ENCODE results near the gene SPRYD7.
"Not testable (repeated sequence)": the region's sequence is repeated elsewhere in the genome, so short reads cannot be mapped to it uniquely, and the experiment has no call there.

Gene SPRYD7

DNA sequence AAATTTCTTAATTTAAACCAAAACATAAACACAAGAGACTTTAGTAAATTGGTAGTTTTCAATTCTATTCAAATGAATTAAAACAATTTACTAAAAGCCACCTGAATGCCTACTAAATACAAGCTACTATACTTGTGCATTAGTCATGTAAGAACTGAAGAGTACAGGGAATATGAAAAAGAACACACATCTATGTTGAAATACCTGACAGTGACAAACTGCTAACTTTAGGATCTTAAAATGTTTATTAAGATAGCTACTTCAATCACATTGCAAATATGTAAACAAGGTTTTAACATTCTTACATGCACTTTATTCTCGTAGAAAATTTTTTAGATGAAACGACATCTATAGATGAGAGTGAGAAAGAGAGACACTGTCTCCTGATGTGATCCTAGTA lies 4.1 kb downstream of the SPRYD7 start:
- DNase-seq, result no peak

DNA sequence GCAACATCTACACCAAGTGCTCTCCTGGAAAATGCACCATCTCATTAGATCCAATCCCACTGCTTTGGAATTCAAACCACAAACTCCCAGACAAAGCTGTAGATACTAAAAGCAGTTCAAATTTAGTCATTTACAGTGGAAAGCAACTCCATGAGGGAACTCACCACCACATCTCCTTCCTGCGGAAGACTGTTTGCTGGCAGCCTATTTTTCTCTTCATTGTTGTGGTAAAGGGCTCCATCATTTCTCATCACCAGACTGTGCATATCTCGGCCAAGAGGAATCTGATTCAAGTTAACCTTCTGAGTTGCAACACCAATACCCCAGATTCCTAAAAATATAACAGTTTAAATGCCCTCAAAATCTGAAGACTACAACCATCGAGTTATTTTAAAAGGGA lies 8.4 kb downstream of the SPRYD7 start:
- no peak for DNase-seq

DNA sequence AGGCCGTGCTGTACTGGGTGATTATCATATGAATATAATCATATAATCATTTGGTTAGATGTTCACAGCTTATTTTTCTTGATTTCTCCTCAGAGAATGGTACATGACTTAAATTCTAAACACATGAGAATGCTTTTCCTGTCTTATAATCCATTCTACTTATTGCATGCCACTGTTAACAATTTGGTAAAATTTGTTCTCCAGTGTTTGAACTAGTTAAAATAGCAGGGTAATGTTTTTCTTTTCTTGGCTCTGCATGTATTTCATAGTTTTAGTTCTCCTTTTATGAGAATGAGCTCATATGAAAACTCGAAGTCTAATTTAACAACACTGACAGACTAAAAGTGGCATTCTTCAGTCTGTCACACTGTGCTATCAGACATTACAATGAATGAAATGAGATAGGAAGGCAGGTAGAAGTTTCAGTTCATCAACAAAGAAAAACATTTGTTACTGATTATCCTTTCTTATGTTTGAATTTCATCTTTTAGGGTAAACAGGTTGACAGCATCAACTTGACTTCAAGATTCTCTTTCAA lies 10.2 kb downstream of the SPRYD7 start:
- DNase-seq, result no peak

DNA sequence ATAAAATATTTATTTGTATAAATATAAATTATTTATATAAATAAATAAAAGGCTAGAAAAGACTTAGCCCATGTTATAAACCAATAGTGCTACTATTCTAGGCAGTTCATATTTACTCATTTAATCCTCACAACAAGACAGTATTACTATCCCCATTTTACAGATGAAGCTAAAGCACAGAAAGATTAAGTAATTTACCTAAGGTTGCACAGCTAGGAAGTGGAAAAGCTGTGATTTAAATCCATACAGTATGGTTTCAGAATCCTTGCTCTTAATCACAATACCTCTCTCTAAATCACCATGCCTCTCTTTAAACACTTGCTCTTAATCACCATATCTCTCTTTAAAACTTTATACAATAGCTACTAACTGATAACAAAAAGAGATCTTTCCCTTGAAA lies 13.8 kb downstream of the SPRYD7 start:
- DNase-seq, result no peak

DNA sequence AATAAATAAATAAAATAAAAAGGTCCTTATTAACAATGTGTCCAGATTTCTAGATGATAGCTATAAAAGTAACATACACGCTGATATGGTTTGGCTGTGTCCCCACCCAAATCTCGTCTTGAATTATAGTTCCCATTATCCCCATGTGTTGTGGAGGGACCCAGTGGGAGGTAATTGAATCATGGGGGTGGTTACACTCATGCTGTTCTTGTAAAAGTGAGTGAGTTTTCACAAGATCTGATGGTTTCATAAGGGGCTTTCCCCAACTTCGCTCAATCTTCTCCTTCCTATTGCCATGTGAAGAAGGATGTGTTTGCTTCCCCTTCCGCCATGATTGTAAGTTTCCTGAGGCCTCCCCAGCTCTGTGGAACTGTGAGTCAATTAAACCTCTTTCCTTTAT lies 15.2 kb downstream of the SPRYD7 start:
- DNase-seq, result not testable (repeated sequence)

DNA sequence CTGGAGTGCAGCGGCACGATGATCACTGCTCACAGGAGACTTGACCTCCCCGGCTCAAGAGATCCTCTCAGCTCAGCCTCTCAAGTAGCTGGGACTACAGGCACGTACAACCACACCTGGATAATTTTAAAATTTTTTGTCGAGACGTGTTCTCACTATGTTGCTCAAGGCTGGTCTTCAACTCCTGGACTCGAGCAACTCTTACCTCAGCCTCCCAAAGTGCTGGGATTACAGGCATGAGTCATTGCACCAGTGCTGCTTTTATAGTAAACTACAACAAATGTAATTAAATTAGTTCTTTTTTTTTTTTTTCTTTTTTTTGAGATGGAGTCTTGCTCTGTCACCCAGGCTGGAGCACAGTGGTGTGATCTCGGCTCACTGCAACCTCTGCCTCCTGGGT lies 18.0 kb downstream of the SPRYD7 start:
- DNase-seq, result not testable (repeated sequence)

DNA sequence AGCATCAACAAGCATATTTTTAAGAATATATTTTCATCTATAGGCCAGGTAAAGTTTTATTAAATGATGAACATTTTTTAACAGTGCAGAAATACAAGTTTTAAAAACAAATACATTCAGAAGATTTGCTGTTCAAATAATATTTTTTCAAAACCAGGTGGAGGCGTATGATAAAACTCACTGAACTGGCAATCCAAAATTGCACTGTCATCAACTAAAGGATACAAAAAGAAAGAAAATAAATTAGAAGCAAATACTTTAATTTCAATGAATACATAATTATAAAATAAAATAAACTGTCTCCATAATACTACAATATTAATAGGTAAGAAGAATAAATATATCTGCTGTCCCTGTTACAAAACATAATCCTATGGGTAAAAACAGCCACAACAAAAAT lies 21.2 kb downstream of the SPRYD7 start:
- no peak for DNase-seq

DNA sequence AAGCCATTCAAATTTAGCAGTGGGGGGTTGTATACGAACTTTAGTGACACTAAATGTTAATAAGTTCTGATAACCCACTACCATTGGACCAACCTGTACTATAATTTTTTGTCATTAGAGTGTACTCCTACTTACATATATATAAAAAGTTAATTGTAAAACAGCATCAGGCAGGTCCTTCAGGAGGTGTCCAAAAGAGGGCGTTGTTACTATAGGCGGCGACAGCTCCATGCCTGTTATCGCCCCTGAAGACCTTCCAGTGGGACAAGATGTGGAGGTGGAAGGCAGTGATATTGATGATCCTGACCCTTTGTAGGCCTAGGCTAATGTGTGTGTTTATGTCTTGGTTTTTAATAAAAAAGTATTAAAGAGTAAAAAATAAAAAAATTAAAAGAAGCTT lies 27.5 kb downstream of the SPRYD7 start:
- no peak for DNase-seq

DNA sequence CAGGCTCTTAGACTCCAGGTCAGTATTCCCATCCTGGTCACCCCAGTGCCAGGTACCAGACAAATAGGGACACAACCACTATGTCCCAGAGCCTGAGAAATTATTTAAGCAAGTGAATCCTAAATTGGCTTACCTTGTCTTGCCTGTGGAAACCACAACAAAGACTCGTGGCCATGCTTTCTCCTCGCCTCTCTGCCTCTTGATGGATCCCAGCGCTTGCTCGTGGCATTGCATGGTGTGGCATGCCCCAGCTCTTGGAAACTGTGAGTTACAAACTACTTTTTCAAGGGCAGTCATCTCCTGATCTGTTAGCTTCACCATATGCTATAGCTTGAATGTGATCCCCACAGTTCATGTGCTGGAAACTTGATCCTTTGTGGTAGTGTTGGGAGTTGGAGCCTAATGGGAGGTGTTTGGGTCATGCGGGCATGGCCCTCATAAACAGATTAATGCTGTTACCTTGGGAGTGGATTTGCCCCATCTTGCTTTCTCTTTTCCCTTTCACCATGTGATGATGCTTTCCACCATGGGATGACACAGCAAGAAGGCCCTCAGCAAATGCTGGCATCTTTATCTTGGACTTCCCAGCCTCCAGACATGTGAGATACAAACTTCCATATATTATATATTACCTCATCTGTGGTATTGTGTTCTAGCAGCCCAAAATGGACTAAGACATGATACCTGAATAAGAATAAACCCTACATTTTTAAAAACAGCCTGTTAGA lies 31.2 kb downstream of the SPRYD7 start:
- no peak for DNase-seq

DNA sequence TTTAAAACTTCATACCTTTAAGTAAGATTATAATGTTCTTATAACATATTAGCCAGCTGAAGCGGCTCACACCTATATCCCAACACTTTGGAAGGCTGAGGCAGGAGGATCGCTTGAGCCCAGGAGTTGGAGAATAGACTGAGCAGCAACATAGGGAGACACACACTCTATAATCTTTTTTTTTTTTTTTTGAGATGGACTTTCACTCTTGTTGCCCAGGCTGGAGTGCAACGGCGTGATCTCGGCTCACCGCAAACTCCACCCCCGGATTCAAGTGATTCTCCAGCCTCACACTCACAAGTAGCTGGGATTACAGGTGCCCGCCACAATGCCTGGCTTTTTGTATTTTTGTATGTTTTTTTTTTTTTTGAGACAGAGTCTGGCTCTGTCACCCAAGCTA lies 37.3 kb downstream of the SPRYD7 start:
- no peak for DNase-seq

DNA sequence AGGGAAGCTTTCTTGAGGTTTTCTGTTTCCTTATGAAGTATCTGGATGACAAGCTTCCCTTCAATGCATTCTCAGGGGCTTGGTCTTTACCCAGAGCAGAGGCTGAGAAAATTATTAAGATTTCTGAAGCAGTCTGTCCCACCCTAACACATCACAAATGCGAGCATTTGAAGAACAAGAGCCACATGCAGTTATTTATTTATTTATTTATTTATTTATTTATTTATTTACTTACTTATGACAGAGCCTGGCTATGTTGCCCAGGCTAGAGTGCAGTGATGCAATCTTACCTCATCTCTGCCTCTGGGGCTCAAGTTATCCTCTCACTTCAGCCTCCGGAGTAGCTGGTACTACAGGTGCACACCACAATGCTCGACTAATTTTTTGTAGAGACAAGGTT lies 38.4 kb downstream of the SPRYD7 start:
- no peak for DNase-seq

DNA sequence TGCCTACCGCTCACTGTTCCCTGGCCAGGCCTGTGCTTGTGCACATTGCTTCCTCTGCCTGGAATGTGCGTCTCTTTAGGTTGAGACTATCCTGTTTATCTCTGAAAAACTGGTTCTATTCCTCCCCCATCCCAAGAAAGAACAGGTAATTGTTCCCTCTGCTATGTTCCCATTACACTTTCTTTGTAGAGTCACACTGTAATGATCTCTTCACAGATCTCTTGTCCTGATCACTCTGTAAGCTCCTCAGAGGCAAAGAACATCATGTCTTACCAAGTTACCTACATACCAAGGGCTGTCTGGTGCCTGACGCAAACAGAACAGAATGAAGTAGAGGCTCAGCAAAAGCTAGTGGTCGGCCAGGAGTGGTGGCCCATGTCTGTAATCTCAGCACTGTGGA lies 40.3 kb downstream of the SPRYD7 start:
- DNase-seq, result no peak

DNA sequence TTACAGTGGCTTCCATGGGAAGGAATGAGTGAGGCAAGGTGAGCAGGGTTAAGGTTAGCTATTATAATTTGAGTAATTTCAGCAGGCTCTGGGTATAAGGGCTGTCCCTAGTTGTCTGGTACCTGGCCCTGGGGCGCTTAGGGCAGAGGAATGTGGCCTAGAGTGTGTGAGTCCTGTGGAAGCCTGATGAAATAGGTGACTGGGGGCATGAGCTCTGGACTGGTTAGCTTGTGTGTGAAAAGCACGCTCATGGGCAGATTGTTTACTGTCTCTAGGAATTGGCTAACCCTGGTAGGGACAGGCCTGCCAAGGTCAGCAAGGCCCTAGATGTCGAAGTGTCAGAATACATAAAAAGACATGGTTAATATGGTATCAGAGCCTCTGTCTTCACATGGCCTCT lies 42.5 kb downstream of the SPRYD7 start:
- no peak for DNase-seq

DNA sequence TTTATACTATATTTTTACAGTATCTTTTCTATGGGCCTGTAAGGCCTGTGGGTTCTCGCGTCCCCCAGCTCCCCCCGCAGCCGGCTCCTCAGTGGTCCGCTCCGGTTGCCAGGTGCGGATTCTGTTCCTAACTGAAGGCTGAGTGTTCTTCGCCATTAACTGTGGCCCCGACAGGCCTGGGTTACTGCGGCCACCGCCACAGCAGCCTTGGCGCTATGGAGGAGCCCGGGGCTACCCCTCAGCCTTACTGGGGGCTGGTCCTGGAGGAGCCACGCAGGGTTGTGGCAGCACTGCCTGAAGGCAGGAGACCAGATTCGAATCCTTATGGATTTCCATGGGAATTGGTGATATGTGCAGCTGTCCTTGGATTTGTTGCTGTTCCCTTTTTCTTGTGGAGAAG lies 45.8 kb downstream of the SPRYD7 start:
- no peak for DNase-seq

DNA sequence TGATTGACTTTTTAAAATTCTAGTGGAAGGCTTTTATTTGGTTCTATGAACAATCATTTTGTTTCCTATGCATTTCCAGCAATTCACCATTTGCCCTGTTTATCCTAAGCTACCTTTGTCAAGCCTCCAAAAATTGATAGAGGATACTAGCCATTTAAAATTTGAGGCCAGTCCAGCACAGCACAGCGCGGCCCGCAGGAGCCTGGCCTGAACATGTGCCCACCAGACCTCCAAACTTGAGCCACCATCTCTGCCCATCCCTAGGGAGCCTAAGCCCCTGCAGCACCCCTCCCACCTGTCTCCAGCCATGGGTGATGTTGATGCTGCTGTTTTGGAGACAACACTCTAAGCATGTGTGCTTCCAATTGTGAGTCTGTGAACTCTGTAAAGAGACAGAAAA lies 57.5 kb downstream of the SPRYD7 start:
- no peak for DNase-seq

DNA sequence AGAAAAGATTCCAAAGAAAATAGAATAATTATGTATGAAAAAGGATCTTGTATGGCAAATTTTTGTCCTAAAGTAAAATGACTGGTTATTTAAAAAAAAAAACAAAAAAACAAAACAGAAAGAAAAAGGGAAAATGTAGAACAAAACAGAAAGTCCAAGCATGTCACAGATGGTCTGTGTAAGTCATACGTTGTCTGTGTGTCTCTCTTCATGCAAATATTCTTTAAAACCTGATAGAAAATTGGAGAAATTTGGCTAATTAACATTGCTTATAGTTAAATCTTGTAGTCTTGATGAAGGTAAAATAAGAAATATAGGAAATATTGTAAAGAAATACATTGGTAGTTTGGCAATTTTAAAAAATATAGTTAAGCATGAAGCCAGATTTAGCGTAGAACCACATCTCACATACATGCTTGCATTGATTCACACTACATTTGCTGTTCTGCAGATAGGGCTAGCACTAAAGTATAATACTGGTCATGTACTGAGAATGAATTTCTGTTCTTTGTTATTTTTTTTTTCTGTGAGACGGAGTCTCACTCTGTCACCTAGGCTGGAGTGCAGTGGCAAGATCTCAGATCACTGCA lies 58.4 kb downstream of the SPRYD7 start:
- DNase-seq, result no peak

DNA sequence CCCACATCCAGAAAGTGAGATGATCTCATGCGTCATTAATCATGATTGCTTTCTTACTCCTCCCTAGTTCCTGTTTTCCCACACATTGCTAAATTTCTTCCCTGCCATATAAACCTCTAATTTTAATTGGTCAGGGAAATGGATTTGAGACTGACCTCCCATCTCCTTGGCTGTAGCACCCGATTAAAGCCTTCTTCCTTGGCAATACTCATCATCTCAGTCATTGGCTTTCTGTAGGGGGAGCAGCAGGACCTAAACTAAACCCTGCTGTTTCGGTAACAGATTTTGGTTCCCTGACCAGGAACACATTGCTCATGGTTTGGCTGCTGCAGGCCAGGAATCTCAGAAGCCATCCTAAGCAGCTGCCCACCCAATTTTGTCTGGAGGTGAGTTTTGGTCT lies 61.7 kb downstream of the SPRYD7 start:
- no peak for DNase-seq

DNA sequence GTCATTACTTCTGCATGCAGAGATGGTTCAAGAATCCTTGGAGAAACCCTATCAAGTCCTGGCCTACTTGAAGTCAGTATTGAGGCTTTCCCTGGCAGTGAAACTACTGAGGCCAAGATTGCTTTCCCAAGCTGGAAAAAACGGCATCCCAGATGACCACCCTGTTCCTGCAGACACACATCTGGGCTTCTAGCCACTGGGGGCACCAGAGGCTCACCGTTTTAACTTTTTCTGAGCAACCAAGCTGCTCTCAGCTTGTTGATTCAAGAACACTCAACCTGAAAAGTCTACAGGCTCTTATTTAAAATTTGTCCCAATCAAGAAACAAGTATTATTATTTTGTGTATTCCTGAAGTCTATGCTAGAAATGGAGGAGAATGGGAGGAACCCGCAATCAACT lies 66.6 kb downstream of the SPRYD7 start:
- no peak for DNase-seq

DNA sequence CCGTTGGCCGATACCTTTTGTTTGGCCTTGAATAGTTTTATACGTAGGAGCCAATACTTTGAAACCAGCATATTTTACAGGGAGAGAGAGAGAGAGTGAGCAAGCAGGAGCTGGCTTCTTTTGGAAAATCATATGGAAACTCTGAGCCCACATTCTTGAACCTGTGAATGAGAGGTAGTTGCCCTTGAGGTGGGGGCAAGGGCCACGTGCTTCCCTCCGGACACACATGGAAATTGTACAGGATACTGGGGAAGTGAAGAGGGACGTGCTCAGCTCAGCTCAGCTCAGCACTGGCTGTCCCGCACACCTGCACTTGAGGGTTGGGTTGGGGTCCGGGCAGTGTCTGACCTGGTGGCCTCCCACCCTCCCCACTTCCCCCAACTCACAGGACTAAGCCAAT lies 68.3 kb downstream of the SPRYD7 start:
- DNase-seq, result no peak

DNA sequence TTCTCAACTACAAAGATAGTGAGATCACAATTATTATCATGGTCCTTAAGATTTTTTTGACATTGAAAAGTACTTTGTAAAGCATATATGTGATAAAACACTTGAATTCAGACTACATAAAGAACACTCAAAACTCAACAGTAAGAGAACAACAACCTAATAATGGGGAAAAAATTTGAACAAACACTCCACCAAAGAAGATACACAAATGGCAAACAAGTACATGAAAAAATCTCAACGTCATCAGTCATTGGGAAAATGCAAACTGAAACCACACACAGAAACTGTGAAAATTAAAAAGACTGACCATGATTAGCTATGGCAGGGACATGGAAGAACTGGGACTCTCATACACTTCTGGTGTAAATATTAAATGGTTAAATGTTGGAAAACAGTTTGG lies 70.9 kb downstream of the SPRYD7 start:
- DNase-seq, result no peak

DNA sequence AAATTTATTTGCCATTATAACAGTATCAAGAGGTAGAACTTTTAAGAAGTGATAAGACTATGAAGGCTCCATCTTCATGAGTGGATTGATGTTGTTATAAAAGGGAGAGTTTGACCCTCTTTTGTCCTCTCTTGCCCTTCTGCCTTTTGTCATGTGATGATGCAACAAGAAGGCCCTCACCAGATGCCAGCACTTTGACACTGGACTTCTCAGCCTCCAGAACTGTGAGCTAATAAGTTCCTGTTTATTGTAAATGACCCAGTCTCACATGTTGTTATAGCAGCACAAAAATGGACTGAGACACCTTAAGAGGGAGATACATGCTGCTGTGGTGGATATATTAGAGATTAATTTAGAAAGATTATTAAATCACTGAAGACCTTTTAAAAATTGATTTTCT lies 71.6 kb downstream of the SPRYD7 start:
- no peak for DNase-seq
